Ishikawa (cell line): Measurements from ENCODE around the gene MIR17HG.

Source experiments
- CEBPB ChIP-seq: IDR thresholded peaks from 2 replicates; pipeline ENCODE4 v1.6.1; 2012
- CREB1 ChIP-seq: IDR thresholded peaks from 2 replicates; pipeline ENCODE4 v1.6.1; 2012; ENCODE audit warnings: low read depth
- EP300 ChIP-seq: IDR thresholded peaks from 2 replicates; pipeline ENCODE4 v1.6.1; 2012; ENCODE audit warnings: borderline replicate concordance
- FOXM1 ChIP-seq: IDR thresholded peaks from 2 replicates; pipeline ENCODE4 v1.6.1; 2012; ENCODE audit warnings: low read depth, borderline replicate concordance
- MAX ChIP-seq: IDR thresholded peaks from 2 replicates; pipeline ENCODE4 v1.6.1; 2012
- REST ChIP-seq: IDR thresholded peaks from 2 replicates; pipeline ENCODE4 v1.6.1; 2012; ENCODE audit warnings: low read depth, mild to moderate bottlenecking
- TAF1 ChIP-seq: IDR thresholded peaks from 2 replicates; pipeline ENCODE4 v1.6.1; 2012; ENCODE audit warnings: low read depth, mild to moderate bottlenecking
- USF1 ChIP-seq: IDR thresholded peaks from 2 replicates; pipeline ENCODE4 v1.6.1; 2012
- YY1 ChIP-seq: IDR thresholded peaks from 2 replicates; pipeline ENCODE4 v1.6.1; 2012; ENCODE audit warnings: low read depth

GRCh38 chr13:91314888-91315287 lies 32.6 kb upstream of the MIR17HG start:
- no peak for TF ChIP-seq EP300
- no peak for TF ChIP-seq CEBPB
- no peak for TF ChIP-seq YY1
- TF ChIP-seq CREB1 = no peak
- TF ChIP-seq FOXM1 = no peak
- TF ChIP-seq TAF1 = no peak
- TF ChIP-seq USF1 = no peak
- no peak for TF ChIP-seq MAX
- no peak for TF ChIP-seq REST
